GM10248 (cell line): Measurements from ENCODE around the gene AADAT.
"Not testable (repeated sequence)": the region's sequence is repeated elsewhere in the genome, so short reads cannot be mapped to it uniquely, and the experiment has no call there.

ENCODE experiments used
- CTCF ChIA-PET: fragments of 300-600 bp; sonication (Branson Sonifier 250); formaldehyde crosslinking; extraction: SDS; loops from one replicate; lab custom pipeline; 2021; ENCODE audit warnings: antibody characterized with exemption; lab: Yijun Ruan, JAX
- POLR2A ChIA-PET: fragments of 350-650 bp; sonication (Branson Sonifier 250); formaldehyde crosslinking; extraction: SDS; loops from one replicate; lab custom pipeline; 2020; ENCODE audit warnings: antibody characterized with exemption; lab: Yijun Ruan, JAX
- DNase-seq: peaks from one replicate; pipeline ENCODE4 v3.0.0; 2012; ENCODE audit errors: extremely low spot score
- CTCF ChIP-seq: IDR thresholded peaks from 2 replicates; pipeline ENCODE4 v1.5.1; 2012; ENCODE audit warnings: mild to moderate bottlenecking, low read depth; ENCODE audit errors: extremely low read depth, missing control alignments, control extremely low read depth

Gene AADAT

DNA sequence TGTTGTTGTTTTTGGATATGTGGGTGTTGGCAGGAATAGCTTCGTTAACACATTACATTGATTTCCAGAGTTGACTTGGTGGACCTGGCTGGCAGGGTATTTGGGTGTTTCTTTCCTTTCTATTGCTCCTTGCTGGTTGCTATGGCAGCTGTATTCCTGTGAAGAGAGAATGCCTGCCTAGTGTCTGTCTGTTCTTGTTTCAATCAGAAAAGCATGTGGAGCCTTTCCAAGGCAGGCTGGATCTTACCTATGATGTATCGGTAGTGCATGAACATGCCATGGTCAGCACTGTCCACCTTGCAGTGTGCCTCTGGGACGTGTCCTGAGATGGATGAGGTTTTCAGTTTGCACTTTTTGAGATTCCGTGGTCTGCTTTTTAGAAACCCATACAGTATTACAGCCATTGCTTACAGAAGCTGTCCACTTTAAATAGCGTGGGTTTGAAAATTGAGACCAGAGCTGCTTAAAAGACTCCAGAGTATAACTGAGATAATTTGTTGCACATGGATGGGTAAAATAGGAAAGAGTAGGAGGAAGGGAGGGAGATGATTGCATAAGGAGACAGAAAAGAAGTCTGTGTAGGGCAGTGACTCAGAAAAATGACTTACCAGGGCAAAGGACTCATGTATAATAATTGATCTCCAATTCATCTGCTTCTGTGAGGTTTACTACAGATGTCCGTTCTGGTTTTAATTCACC lies 20.0 kb upstream of the AADAT start:
- CTCF ChIA-PET = no interaction called here
- POLR2A ChIA-PET = no interaction called here
- DNase-seq = no peak
- no peak for TF ChIP-seq CTCF

DNA sequence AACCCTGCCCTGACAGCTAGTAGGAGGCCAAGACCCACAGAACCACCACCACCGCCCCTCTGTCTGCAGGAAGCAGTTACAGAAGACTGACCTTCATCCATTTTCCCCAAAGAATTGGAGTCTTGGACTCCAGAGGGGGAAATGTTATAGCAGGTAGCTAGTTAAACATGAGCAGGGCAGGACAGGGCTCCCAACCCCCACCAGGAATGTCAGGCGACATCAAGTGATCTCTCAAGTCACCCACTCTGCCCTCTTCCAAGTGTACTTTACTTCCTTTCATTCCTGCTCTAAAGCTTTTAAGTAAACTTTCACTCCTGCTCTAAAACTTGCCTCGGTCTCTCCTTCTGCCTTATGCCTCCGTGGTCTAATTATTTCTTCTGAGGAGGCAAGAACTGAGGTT lies 17.1 kb upstream of the AADAT start:
- no peak for DNase-seq
- no peak for TF ChIP-seq CTCF
- POLR2A ChIA-PET = no interaction called here
- CTCF ChIA-PET = no interaction called here

- no peak for DNase-seq
- no peak for TF ChIP-seq CTCF
- CTCF ChIA-PET = no interaction called here
- POLR2A ChIA-PET = no interaction called here
Measured at GRCh38 chr4:170102426-170102825, 12.7 kb upstream of the AADAT start.

DNA sequence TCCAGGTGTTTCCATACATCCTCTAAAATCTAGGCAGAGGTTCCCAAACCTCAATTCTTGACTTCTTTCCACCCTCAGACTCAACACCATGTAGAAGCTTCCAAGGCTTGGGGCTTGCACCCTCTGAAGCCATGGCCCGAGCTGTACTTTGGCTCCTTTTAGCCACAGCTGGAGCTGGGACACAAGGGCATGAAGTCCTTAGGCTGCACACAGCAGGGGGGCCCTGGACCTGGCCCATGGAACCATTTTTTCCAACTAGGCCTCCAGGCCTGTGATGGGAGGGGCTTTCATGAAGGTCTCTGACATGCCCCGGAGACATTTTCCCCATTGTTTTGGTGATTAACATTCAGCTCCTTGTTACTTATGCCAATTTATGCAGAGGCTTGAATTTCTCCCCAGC lies 8.4 kb upstream of the AADAT start:
- POLR2A ChIA-PET, CTCF ChIA-PET, DNase-seq: not testable (repeated sequence)

DNA sequence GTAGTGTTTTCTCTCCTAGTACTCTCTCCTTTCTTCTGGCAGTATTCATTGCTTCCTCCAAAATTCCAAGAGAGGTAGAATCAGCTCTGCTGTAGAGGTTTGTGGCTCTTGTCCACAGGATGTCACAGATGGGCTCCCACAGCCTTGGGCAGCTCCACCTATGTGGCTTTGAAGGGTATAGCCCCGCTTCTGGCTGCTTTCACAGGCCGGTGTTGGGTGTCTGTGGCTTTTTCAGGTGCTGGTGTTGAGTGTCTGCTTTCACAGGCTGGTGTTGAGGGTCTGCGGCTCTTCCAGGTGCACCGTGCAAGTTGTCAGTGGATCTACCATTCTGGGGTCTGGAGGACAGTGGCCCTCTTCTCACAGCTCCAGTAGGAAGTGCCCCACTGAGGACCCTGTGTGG lies 7.9 kb upstream of the AADAT start:
- no peak for DNase-seq
- ChIA-PET POLR2A (no interaction called here), CTCF (no interaction called here)
- TF ChIP-seq CTCF = no peak

GRCh38 chr4:170093973-170094535 lies 4.3 kb upstream of the AADAT start:
- POLR2A ChIA-PET = no interaction called here
- DNase-seq = no peak
- no peak for TF ChIP-seq CTCF
- CTCF ChIA-PET = interaction anchor here (1.5 kb wide), 1 partner anchor 284 kb away, joined by 4 read pairs; no protein-coding TSS in a partner anchor

DNA sequence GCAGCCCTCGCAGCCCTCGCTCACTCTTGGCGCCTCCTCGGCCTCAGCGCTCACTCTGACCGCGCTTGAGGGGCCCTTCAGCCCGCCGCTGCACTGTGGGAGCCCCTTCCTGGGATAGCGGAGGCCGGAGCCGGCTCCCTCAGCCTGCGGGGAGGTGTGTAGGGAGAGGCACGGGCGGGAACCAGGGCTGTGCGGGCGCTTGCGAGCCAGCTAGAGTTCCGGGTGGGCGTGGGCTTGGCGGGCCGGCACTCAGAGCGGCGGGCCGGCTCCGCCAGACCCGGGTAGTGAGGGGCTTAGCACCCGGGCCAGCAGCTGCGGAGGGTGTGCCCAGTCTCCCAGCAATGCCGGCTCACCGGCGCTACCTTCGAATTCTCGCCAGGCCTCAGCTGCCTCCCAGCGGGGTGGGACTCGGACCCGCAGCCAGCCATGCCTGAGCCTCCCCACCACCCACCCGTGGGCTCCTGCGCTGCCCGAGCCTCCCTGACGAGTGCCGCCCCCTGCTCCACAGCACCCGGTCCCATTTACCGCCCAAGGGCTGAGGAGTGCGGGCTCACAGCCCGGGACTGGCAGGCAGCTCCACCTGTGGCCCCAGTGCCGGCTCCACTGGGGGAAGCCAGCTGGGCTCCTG lies 1.4 kb upstream of the AADAT start:
- ChIA-PET CTCF (no interaction called here), POLR2A (no interaction called here)
- no peak for DNase-seq
- TF ChIP-seq CTCF = no peak
